ENCODE results near the gene VEGFB.

The VEGFB gene

GRCh38 chr11:64268025-64268892, 33.9 kb downstream of the VEGFB start:
- H3K36me3 ChIP-seq (ENCODE audit: control insufficient read depth, insufficient read depth, low read length, severe bottlenecking), result peaks cover 23% of the 10 kb centered on the region
- DNase-seq (ENCODE audit: low read depth), result peak; percentile 39
- H3K9ac ChIP-seq (ENCODE audit: low read length), result peak overlapping the region; percentile 99
- H3K4me3 ChIP-seq (ENCODE audit: low read length), result peak overlapping the region; percentile 89
- peaks cover 31% of the 10 kb centered on the region for H3K4me1 ChIP-seq (ENCODE audit: control insufficient read depth, insufficient read depth, low read length)
- no peaks in the 10 kb centered on the region for H3K27me3 ChIP-seq (replicated peaks; ENCODE audit: control insufficient read depth, insufficient read depth, low read length)
- no peaks in the 10 kb centered on the region for H3K9me3 ChIP-seq (ENCODE audit: control insufficient read depth, low read length)

- DNase-seq (ENCODE audit: low read depth), result peak; percentile 73
- peak overlapping the region; percentile 99 for H3K9ac ChIP-seq (ENCODE audit: low read length)
- H3K4me3 ChIP-seq (ENCODE audit: low read length), result peak overlapping the region; percentile 89
Measured at GRCh38 chr11:64268893-64269539, 34.6 kb downstream of the VEGFB start.

GRCh38 chr11:64269540-64270220, 35.3 kb downstream of the VEGFB start:
- Histone ChIP-seq H3K9me3 (ENCODE audit: control insufficient read depth, low read length) (no peaks in the 10 kb centered on the region), H3K4me3 (ENCODE audit: low read length) (peak overlapping the region; percentile 97), H3K4me1 (ENCODE audit: control insufficient read depth, insufficient read depth, low read length) (peaks cover 31% of the 10 kb centered on the region), H3K36me3 (ENCODE audit: control insufficient read depth, insufficient read depth, low read length, severe bottlenecking) (peaks cover 15% of the 10 kb centered on the region), H3K9ac (ENCODE audit: low read length) (peak overlapping the region; percentile 99), H3K27me3 (replicated peaks; ENCODE audit: control insufficient read depth, insufficient read depth, low read length) (no peaks in the 10 kb centered on the region)
- DNase-seq (ENCODE audit: low read depth), result peak; percentile 100

More at GRCh38 chr11:64268893-64269539, 34.6 kb downstream of the VEGFB start:
- peaks cover 16% of the 10 kb centered on the region for H3K36me3 ChIP-seq (ENCODE audit: control insufficient read depth, insufficient read depth, low read length, severe bottlenecking)
- H3K4me1 ChIP-seq (ENCODE audit: control insufficient read depth, insufficient read depth, low read length), result peaks cover 31% of the 10 kb centered on the region
- H3K27me3 ChIP-seq (replicated peaks; ENCODE audit: control insufficient read depth, insufficient read depth, low read length), result no peaks in the 10 kb centered on the region
- H3K9me3 ChIP-seq (ENCODE audit: control insufficient read depth, low read length), result no peaks in the 10 kb centered on the region

- DNase-seq (ENCODE audit: low read depth), result no peak
- peaks cover 18% of the 10 kb centered on the region for H3K36me3 ChIP-seq (ENCODE audit: control insufficient read depth, insufficient read depth, low read length, severe bottlenecking)
Measured at GRCh38 chr11:64275031-64275800, 40.8 kb downstream of the VEGFB start.

GRCh38 chr11:64275841-64276240, 41.5 kb downstream of the VEGFB start:
- Histone ChIP-seq H3K27me3 (replicated peaks; ENCODE audit: control insufficient read depth, insufficient read depth, low read length) (no peaks in the 10 kb centered on the region), H3K9me3 (ENCODE audit: control insufficient read depth, low read length) (no peaks in the 10 kb centered on the region), H3K36me3 (ENCODE audit: control insufficient read depth, insufficient read depth, low read length, severe bottlenecking) (peaks cover 18% of the 10 kb centered on the region), H3K4me3 (ENCODE audit: low read length) (no peak overlapping the region), H3K9ac (ENCODE audit: low read length) (no peak overlapping the region), H3K4me1 (ENCODE audit: control insufficient read depth, insufficient read depth, low read length) (peaks cover 10% of the 10 kb centered on the region)
- no peak for DNase-seq (ENCODE audit: low read depth)

More at GRCh38 chr11:64275031-64275800, 40.8 kb downstream of the VEGFB start:
- H3K9me3 ChIP-seq (ENCODE audit: control insufficient read depth, low read length), result no peaks in the 10 kb centered on the region
- H3K4me1 ChIP-seq (ENCODE audit: control insufficient read depth, insufficient read depth, low read length), result peaks cover 10% of the 10 kb centered on the region
- no peaks in the 10 kb centered on the region for H3K27me3 ChIP-seq (replicated peaks; ENCODE audit: control insufficient read depth, insufficient read depth, low read length)
- H3K9ac ChIP-seq (ENCODE audit: low read length), result no peak overlapping the region
- no peak overlapping the region for H3K4me3 ChIP-seq (ENCODE audit: low read length)

GRCh38 chr11:64276653-64277431, 42.5 kb downstream of the VEGFB start:
- no peak for DNase-seq (ENCODE audit: low read depth)
- peaks cover 7% of the 10 kb centered on the region for H3K4me1 ChIP-seq (ENCODE audit: control insufficient read depth, insufficient read depth, low read length)
- H3K4me3 ChIP-seq (ENCODE audit: low read length), result no peak overlapping the region
- no peaks in the 10 kb centered on the region for H3K27me3 ChIP-seq (replicated peaks; ENCODE audit: control insufficient read depth, insufficient read depth, low read length)
- H3K36me3 ChIP-seq (ENCODE audit: control insufficient read depth, insufficient read depth, low read length, severe bottlenecking), result peaks cover 18% of the 10 kb centered on the region
- H3K9me3 ChIP-seq (ENCODE audit: control insufficient read depth, low read length), result no peaks in the 10 kb centered on the region
- no peak overlapping the region for H3K9ac ChIP-seq (ENCODE audit: low read length)

GRCh38 chr11:64278576-64279190, 44.3 kb downstream of the VEGFB start:
- Histone ChIP-seq H3K9me3 (ENCODE audit: control insufficient read depth, low read length) (no peaks in the 10 kb centered on the region), H3K9ac (ENCODE audit: low read length) (no peak overlapping the region), H3K4me1 (ENCODE audit: control insufficient read depth, insufficient read depth, low read length) (peaks cover 1% of the 10 kb centered on the region), H3K4me3 (ENCODE audit: low read length) (no peak overlapping the region), H3K36me3 (ENCODE audit: control insufficient read depth, insufficient read depth, low read length, severe bottlenecking) (peaks cover 22% of the 10 kb centered on the region), H3K27me3 (replicated peaks; ENCODE audit: control insufficient read depth, insufficient read depth, low read length) (no peaks in the 10 kb centered on the region)
- DNase-seq (ENCODE audit: low read depth), result no peak

GRCh38 chr11:64281957-64282770, 47.8 kb downstream of the VEGFB start:
- Histone ChIP-seq H3K27me3 (replicated peaks; ENCODE audit: control insufficient read depth, insufficient read depth, low read length) (no peaks in the 10 kb centered on the region), H3K4me3 (ENCODE audit: low read length) (no peak overlapping the region), H3K4me1 (ENCODE audit: control insufficient read depth, insufficient read depth, low read length) (peaks cover 16% of the 10 kb centered on the region), H3K9ac (ENCODE audit: low read length) (no peak overlapping the region), H3K36me3 (ENCODE audit: control insufficient read depth, insufficient read depth, low read length, severe bottlenecking) (peaks cover 10% of the 10 kb centered on the region), H3K9me3 (ENCODE audit: control insufficient read depth, low read length) (no peaks in the 10 kb centered on the region)
- no peak for DNase-seq (ENCODE audit: low read depth)

GRCh38 chr11:64283092-64283491, 48.7 kb downstream of the VEGFB start:
- DNase-seq (ENCODE audit: low read depth), result no peak
- Histone ChIP-seq H3K9me3 (ENCODE audit: control insufficient read depth, low read length) (no peaks in the 10 kb centered on the region), H3K4me3 (ENCODE audit: low read length) (no peak overlapping the region), H3K36me3 (ENCODE audit: control insufficient read depth, insufficient read depth, low read length, severe bottlenecking) (peaks cover 10% of the 10 kb centered on the region), H3K27me3 (replicated peaks; ENCODE audit: control insufficient read depth, insufficient read depth, low read length) (no peaks in the 10 kb centered on the region), H3K9ac (ENCODE audit: low read length) (peak overlapping the region; percentile 96), H3K4me1 (ENCODE audit: control insufficient read depth, insufficient read depth, low read length) (peaks cover 16% of the 10 kb centered on the region)
